HepG2 (cell line): ENCODE results near the gene DPYD. TPM values are rescaled to one million over a fixed set of nuclear protein-coding genes. Genes with fewer than 3 reads are reported as not detected.

Experiments used
- ATAC-seq: fragments of 200-7000 bp; cut with Tn5 transposase; 3 replicates; pipeline ENCODE4 v1.9.1; 2020; ENCODE audit warnings: mild to moderate bottlenecking, moderate library complexity
- BruUV-seq: library from RNA; stranded (reverse); fragments of 400-500 nt; replicated peaks from 2 replicates; lab custom pipeline; 2021; lab: Mats Ljungman, UMichigan
- CTCF ChIA-PET: fragments of 300-600 bp; formaldehyde crosslinking; extraction: SDS; loops from one replicate; lab custom pipeline; 2021; ENCODE audit warnings: low total read pairs, inconsistent platforms, low intra/inter-chr PET ratio; lab: Yijun Ruan, JAX
- POLR2A ChIA-PET: fragments of 350-600 bp; sonication (Branson Sonifier 250); formaldehyde crosslinking; loops from one replicate; lab custom pipeline; 2020; ENCODE audit warnings: antibody characterized with exemption, inconsistent platforms; lab: Yijun Ruan, JAX
- DNase-seq: peaks from one replicate; pipeline ENCODE4 v3.0.0-alpha.2; 2015; ENCODE audit warnings: low spot score
- FAIRE-seq: peaks from 3 replicates; lab custom pipeline; 2011; peaks lifted over from hg19 to GRCh38; lab: Jason Lieb, UNC
- H2AFZ ChIP-seq: one replicate; pipeline ENCODE4 v1.6.1; 2011; ENCODE audit warnings: low read length, inconsistent platforms
- H3K27ac ChIP-seq: fragments of 300-600 bp; 3 replicates; pipeline ENCODE4 v1.8.0; 2011; ENCODE audit warnings: mixed run types, mild to moderate bottlenecking, mixed read lengths, low read length, inconsistent platforms; ENCODE audit not compliant: insufficient read depth; ENCODE audit errors: extremely low read length
- H3K27me3 ChIP-seq, 2 experiments: fragments of 200-600 bp in 1 of 2; 2 replicates in 1 of 2; 3 replicates in 1 of 2; pipeline versions ENCODE4 v1.6.0 to v1.8.0; 2011; ENCODE audit warnings: low read length in 2 of 2, mild to moderate bottlenecking in 2 of 2, moderate library complexity in 2 of 2, inconsistent platforms in 1 of 2; ENCODE audit not compliant: insufficient read depth in 2 of 2, control insufficient read depth in 1 of 2
- H3K36me3 ChIP-seq, 2 experiments: fragments of 200-600 bp in 1 of 2; replicated peaks in 1 of 2; 2 replicates in 1 of 2; 3 replicates in 1 of 2; pipeline versions ENCODE4 v1.5.1 to v1.8.0; 2011; ENCODE audit warnings: low read length in 2 of 2, inconsistent platforms in 1 of 2; ENCODE audit not compliant: insufficient read depth in 2 of 2, control insufficient read depth in 1 of 2
- H3K4me1 ChIP-seq: 2 replicates; pipeline ENCODE4 v1.5.1; 2012; ENCODE audit warnings: low read length, inconsistent platforms; ENCODE audit not compliant: insufficient read depth
- H3K4me2 ChIP-seq: 2 replicates; pipeline ENCODE4 v1.6.0; 2011; ENCODE audit warnings: low read depth, low read length, inconsistent platforms
- H3K4me3 ChIP-seq, 3 experiments: fragments of 200-600 bp in 1 of 3; sonication (generic), shearing (Covaris generic) in 1 of 3; replicated peaks in 1 of 3; 2 replicates each; pipeline ENCODE4 v1.5.1; 2011 to 2016; ENCODE audit warnings: low read length in 3 of 3, inconsistent platforms in 2 of 3, low read depth in 2 of 3, mild to moderate bottlenecking in 2 of 3, control low read depth in 1 of 3, mixed read lengths in 1 of 3; ENCODE audit not compliant: insufficient read depth in 1 of 3
- H3K79me2 ChIP-seq: one replicate; pipeline ENCODE4 v1.6.1; 2011; ENCODE audit warnings: low read length, inconsistent platforms; ENCODE audit not compliant: insufficient read depth
- H3K9ac ChIP-seq: 2 replicates; pipeline ENCODE4 v1.6.0; 2011; ENCODE audit warnings: mild to moderate bottlenecking, low read depth, low read length, inconsistent platforms; ENCODE audit not compliant: insufficient read depth
- H3K9me3 ChIP-seq: 2 replicates; pipeline ENCODE4 v1.5.1; 2012; ENCODE audit warnings: mild to moderate bottlenecking, low read length
- H4K20me1 ChIP-seq: 2 replicates; pipeline ENCODE4 v1.6.0; 2011; ENCODE audit warnings: inconsistent platforms, mild to moderate bottlenecking, low read length, moderate library complexity; ENCODE audit not compliant: insufficient read depth
- ATF7 ChIP-seq, 2 experiments: fragments of 450-650 bp in 1 of 2; sonication (generic) in 1 of 2; formaldehyde crosslinking in 1 of 2; IDR thresholded peaks; 2 replicates each; pipeline versions ENCODE4 v1.4.0 to v1.6.1; 2016 to 2020; ENCODE audit warnings: antibody characterized with exemption in 1 of 2, mild to moderate bottlenecking in 1 of 2, missing genetic modification reagents in 1 of 2
- BRCA1 ChIP-seq: sonication (generic); formaldehyde crosslinking; IDR thresholded peaks from 2 replicates; pipeline ENCODE4 v1.4.0; 2020; ENCODE audit warnings: missing genetic modification reagents
- FOXK2 ChIP-seq: fragments of 450-650 bp; IDR thresholded peaks from 2 replicates; pipeline ENCODE4 v1.6.1; 2016
- FOXO1 ChIP-seq: sonication (generic); formaldehyde crosslinking; IDR thresholded peaks from 2 replicates; pipeline ENCODE4 v1.4.0; 2020; ENCODE audit warnings: missing genetic modification reagents
- HNF4G ChIP-seq, 2 experiments: sonication (generic) in 1 of 2; formaldehyde crosslinking in 1 of 2; IDR thresholded peaks; 2 replicates each; pipeline versions ENCODE4 v1.4.0 to v1.6.1; 2011 to 2020; ENCODE audit warnings: borderline replicate concordance in 2 of 2, low read depth in 2 of 2, mild to moderate bottlenecking in 2 of 2, low read length in 1 of 2, missing genetic modification reagents in 1 of 2, moderate library complexity in 1 of 2
- ISX ChIP-seq: sonication (generic); formaldehyde crosslinking; conservative IDR thresholded peaks from 2 replicates; pipeline ENCODE4 v1.5.0; 2020; ENCODE audit warnings: missing genetic modification reagents
- JARID2 ChIP-seq: sonication (generic); formaldehyde crosslinking; IDR thresholded peaks from 2 replicates; pipeline ENCODE4 v1.8.1; 2023; ENCODE audit warnings: missing genetic modification reagents, inconsistent platforms; ENCODE audit not compliant: insufficient replicate concordance
- REL ChIP-seq: sonication (generic); formaldehyde crosslinking; conservative IDR thresholded peaks from 2 replicates; pipeline ENCODE4 v1.8.0; 2022; ENCODE audit warnings: mild to moderate bottlenecking, missing genetic modification reagents, moderate library complexity
- ZFP1 ChIP-seq: IDR thresholded peaks from 2 replicates; pipeline ENCODE4 v1.6.1; 2016
- ZMYM4 ChIP-seq: sonication (generic); formaldehyde crosslinking; IDR thresholded peaks from 2 replicates; pipeline ENCODE4 v1.8.1; 2023; ENCODE audit warnings: mild to moderate bottlenecking, missing genetic modification reagents
- ZNF124 ChIP-seq: sonication (generic); formaldehyde crosslinking; IDR thresholded peaks from 2 replicates; pipeline ENCODE4 v1.4.0; 2020; ENCODE audit warnings: missing genetic modification reagents
- ZNF143 ChIP-seq: sonication (generic); formaldehyde crosslinking; IDR thresholded peaks from 2 replicates; pipeline ENCODE4 v1.4.0; 2020; ENCODE audit warnings: missing genetic modification reagents
- ZNF224 ChIP-seq: sonication (generic); formaldehyde crosslinking; IDR thresholded peaks from 2 replicates; pipeline ENCODE4 v1.5.0; 2020; ENCODE audit warnings: mild to moderate bottlenecking, missing genetic modification reagents
- ZNF619 ChIP-seq: sonication (generic); formaldehyde crosslinking; IDR thresholded peaks from 2 replicates; pipeline ENCODE4 v1.4.0; 2020; ENCODE audit warnings: mild to moderate bottlenecking, missing genetic modification reagents
- ZNF761 ChIP-seq: sonication (generic); formaldehyde crosslinking; conservative IDR thresholded peaks from 2 replicates; pipeline ENCODE4 v1.4.0; 2020; ENCODE audit warnings: mild to moderate bottlenecking, missing genetic modification reagents
- WGBS: methylation state at CpG from one replicate; pipeline ENCODE4 v1.1.6; 2017; ENCODE audit warnings: low lambda C conversion rate; 5-methylcytosine and 5-hydroxymethylcytosine counted together
- in situ Hi-C: cut with HindIII; loops from 2 replicates; pipeline ENCODE4 v1.10.0; 2017; ENCODE audit warnings: low pct_unique_long_range_greater_than_20kb; ENCODE audit not compliant: extremely low pct_ligation_motif_present
- intact Hi-C: fragments of 100-400 bp; cut with micrococcal nuclease; formaldehyde crosslinking; loops from one replicate; pipeline ENCODE4 v1.10.0; 2022; ENCODE audit not compliant: unreplicated experiment
- polyA plus RNA-seq, 8 experiments: library from polyadenylated mRNA; depleted of rRNA in 3 of 8; stranded (reverse) in 7 of 8; unstranded in 1 of 8; fragments of >200 nt; fragmentation: Illumina TruSeq in 4 of 8; extraction: Trizol in 4 of 8; gene quantifications; 2 replicates each; pipeline versions ENCODE4 v1.2.1 to v1.2.3, GENCODE V29; 2011 to 2016; ENCODE audit warnings: low read depth in 4 of 8, missing spikeins in 1 of 8, mixed read lengths in 1 of 8; ENCODE audit not compliant: insufficient read depth in 1 of 8
- total RNA-seq, 5 experiments: library from RNA; depleted of rRNA; stranded (reverse); fragments of >200 nt; fragmentation: Illumina TruSeq; extraction: Trizol; gene quantifications; 2 replicates each; pipeline ENCODE4 v1.2.3, GENCODE V29; 2016; ENCODE audit warnings: low read depth in 1 of 5
- TF ChIP-seq, protein P1 (sequence below): sonication (generic); formaldehyde crosslinking; IDR thresholded peaks from 2 replicates; pipeline ENCODE4 v1.4.0; 2020; ENCODE audit warnings: low read depth, missing genetic modification reagents
- TF ChIP-seq, protein P2 (sequence below): sonication (generic); formaldehyde crosslinking; IDR thresholded peaks from 2 replicates; pipeline ENCODE4 v1.5.0; 2020; ENCODE audit warnings: mild to moderate bottlenecking, missing genetic modification reagents

Gene DPYD
- total and polyA plus RNA-seq, 2 of the 13 experiments (the other 11 are each of a cell fraction or from before 2014, with no cell fraction given), result 1.3 to 3.4 TPM

DNA sequence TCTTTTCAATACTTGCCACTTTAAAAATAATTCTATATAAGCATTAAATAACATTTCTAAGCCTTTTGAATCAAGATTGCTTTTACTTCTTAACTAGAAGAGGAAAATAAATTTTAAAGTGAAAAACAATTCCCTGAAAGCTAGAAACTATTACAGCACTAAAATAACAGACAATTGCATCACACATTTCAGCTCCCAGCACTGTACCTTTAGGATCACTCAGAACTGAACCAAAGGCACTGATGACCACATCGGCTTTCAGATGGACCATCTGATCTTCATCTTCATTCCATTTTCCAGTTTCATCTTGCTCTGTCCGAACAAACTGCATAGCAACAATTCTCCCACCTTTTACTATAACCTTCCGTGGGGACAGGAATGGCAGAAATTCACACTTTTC, 347.3 kb downstream of the DPYD start:
- TF ChIP-seq ZNF124, result no peak
- TF ChIP-seq ZFP1 (CRISPR knock-in tag), result no peak
- TF ChIP-seq ISX (CRISPR knock-in tag), result no peak
- TF ChIP-seq, protein P1, sequence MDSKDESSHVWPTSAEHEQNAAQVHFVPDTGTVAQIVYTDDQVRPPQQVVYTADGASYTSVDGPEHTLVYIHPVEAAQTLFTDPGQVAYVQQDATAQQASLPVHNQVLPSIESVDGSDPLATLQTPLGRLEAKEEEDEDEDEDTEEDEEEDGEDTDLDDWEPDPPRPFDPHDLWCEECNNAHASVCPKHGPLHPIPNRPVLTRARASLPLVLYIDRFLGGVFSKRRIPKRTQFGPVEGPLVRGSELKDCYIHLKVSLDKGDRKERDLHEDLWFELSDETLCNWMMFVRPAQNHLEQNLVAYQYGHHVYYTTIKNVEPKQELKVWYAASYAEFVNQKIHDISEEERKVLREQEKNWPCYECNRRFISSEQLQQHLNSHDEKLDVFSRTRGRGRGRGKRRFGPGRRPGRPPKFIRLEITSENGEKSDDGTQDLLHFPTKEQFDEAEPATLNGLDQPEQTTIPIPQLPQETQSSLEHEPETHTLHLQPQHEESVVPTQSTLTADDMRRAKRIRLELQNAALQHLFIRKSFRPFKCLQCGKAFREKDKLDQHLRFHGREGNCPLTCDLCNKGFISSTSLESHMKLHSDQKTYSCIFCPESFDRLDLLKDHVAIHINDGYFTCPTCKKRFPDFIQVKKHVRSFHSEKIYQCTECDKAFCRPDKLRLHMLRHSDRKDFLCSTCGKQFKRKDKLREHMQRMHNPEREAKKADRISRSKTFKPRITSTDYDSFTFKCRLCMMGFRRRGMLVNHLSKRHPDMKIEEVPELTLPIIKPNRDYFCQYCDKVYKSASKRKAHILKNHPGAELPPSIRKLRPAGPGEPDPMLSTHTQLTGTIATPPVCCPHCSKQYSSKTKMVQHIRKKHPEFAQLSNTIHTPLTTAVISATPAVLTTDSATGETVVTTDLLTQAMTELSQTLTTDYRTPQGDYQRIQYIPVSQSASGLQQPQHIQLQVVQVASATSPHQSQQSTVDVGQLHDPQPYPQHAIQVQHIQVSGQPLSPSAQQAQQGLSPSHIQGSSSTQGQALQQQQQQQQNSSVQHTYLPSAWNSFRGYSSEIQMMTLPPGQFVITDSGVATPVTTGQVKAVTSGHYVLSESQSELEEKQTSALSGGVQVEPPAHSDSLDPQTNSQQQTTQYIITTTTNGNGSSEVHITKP (CRISPR knock-in tag), result no peak
- TF ChIP-seq BRCA1 (CRISPR knock-in tag), result no peak
- no peak for TF ChIP-seq JARID2
- TF ChIP-seq HNF4G (IDR thresholded peaks at IDR 0.05; ENCODE audit: borderline replicate concordance, low read depth, low read length), result no peak
- TF ChIP-seq HNF4G (CRISPR knock-in tag; IDR thresholded peaks at IDR 0.05; ENCODE audit: borderline replicate concordance, low read depth), result no peak
- TF ChIP-seq FOXO1, result no peak
- no peak for TF ChIP-seq ZNF224 (CRISPR knock-in tag)
- no peak for TF ChIP-seq ATF7 (IDR thresholded peaks at IDR 0.05)
- TF ChIP-seq ATF7 (CRISPR knock-in tag; IDR thresholded peaks at IDR 0.05), result no peak
- TF ChIP-seq ZNF143 (CRISPR knock-in tag), result no peak
- no peak for TF ChIP-seq FOXK2
- TF ChIP-seq ZNF619 (CRISPR knock-in tag), result no peak
- TF ChIP-seq ZNF761 (CRISPR knock-in tag), result no peak
- no peak for TF ChIP-seq REL (CRISPR knock-in tag)
- no peak for TF ChIP-seq ZMYM4
- TF ChIP-seq, protein P2, sequence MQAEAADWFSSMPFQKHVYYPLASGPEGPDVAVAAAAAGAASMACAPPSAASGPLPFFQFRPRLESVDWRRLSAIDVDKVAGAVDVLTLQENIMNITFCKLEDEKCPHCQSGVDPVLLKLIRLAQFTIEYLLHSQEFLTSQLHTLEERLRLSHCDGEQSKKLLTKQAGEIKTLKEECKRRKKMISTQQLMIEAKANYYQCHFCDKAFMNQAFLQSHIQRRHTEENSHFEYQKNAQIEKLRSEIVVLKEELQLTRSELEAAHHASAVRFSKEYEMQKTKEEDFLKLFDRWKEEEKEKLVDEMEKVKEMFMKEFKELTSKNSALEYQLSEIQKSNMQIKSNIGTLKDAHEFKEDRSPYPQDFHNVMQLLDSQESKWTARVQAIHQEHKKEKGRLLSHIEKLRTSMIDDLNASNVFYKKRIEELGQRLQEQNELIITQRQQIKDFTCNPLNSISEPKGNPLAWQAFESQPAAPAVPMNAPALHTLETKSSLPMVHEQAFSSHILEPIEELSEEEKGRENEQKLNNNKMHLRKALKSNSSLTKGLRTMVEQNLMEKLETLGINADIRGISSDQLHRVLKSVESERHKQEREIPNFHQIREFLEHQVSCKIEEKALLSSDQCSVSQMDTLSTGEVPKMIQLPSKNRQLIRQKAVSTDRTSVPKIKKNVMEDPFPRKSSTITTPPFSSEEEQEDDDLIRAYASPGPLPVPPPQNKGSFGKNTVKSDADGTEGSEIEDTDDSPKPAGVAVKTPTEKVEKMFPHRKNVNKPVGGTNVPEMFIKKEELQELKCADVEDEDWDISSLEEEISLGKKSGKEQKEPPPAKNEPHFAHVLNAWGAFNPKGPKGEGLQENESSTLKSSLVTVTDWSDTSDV (CRISPR knock-in tag), result no peak
- no peaks in the 10 kb centered on the region for H3K9me3 ChIP-seq
- H3K27ac ChIP-seq, result no peak overlapping the region
- in situ Hi-C loops (no loop called here), intact Hi-C loops (no loop called here)
- H2AFZ ChIP-seq, result no peak overlapping the region
- no peaks in the 10 kb centered on the region for H3K79me2 ChIP-seq
- 82% methylated on average over 3 of the region's 3 CpGs for WGBS
- no peak overlapping the region for H3K9ac ChIP-seq
- CTCF ChIA-PET, result no interaction called here
- no TSS peak for BruUV-seq
- POLR2A ChIA-PET, result no interaction called here
- ATAC-seq (no peak), DNase-seq (no peak), FAIRE-seq (no peak)
- H3K4me3 ChIP-seq, result no peak overlapping the region
- H4K20me1 ChIP-seq, result no peaks in the 10 kb centered on the region
- no peak overlapping the region for H3K4me2 ChIP-seq
- H3K36me3 ChIP-seq, result no peaks in the 10 kb centered on the region
- H3K4me1 ChIP-seq, result no peaks in the 10 kb centered on the region
- H3K27me3 ChIP-seq, result no peaks in the 10 kb centered on the region
